Right cardiac atrium (tissue), 5 donors: ENCODE measurements around the gene USH2A. TPM values are rescaled to one million over a fixed set of nuclear protein-coding genes. Genes with fewer than 3 reads are reported as not detected.

Experiments
- ATAC-seq, 2 donors: fragments of 200-7000 bp; cut with Tn5 transposase; one replicate each; pipeline versions ENCODE4 v1.8.0 to v1.9.1; 2020; ENCODE audit warnings: moderate library complexity in 2 of 2, mild to moderate bottlenecking in 1 of 2
- DNase-seq, 3 donors: peaks; one replicate each; pipeline ENCODE4 v3.0.0-alpha.2; 2020
- H3K27ac ChIP-seq: one replicate; pipeline ENCODE4 v1.5.1; 2013; ENCODE audit warnings: mild to moderate bottlenecking, low read length, control low read depth, moderate library complexity
- H3K27me3 ChIP-seq: one replicate; pipeline ENCODE4 v1.6.1; 2013; ENCODE audit not compliant: control insufficient read depth, insufficient read depth
- H3K4me1 ChIP-seq: one replicate; pipeline ENCODE4 v1.6.1; 2013; ENCODE audit warnings: low read length; ENCODE audit not compliant: control insufficient read depth, insufficient read depth
- H3K4me3 ChIP-seq: one replicate; pipeline ENCODE4 v1.5.1; 2013; ENCODE audit warnings: low read length, control low read depth
- H3K9me3 ChIP-seq: one replicate; pipeline ENCODE4 v1.6.1; 2013; ENCODE audit warnings: low read length; ENCODE audit not compliant: control insufficient read depth
- WGBS: extraction: QIAGEN DNeasy Blood & Tissue Kit; methylation state at CpG from one replicate; pipeline ENCODE4 v1.1.7; 2013; 5-methylcytosine and 5-hydroxymethylcytosine counted together
- intact Hi-C, 4 donors: fragments of 100-400 bp; cut with DNase I; formaldehyde crosslinking; loops; one replicate each; pipeline versions ENCODE4 v1.11.0 to v1.14.0; 2022 to 2023
- polyA plus RNA-seq: library from polyadenylated mRNA; stranded (reverse); fragments of 200-250 nt; gene quantifications from one replicate; pipeline ENCODE4 v1.2.3, GENCODE V29; 2013
- total RNA-seq, 4 donors: library from RNA; stranded (reverse); fragmentation: NEBNext Ultra II Directional; extraction: Animal tissue kit (Norgen Biotek cat#: 25700); gene quantifications; one replicate each; pipeline ENCODE4 v1.2.1, GENCODE V29; 2021
- donor health status: healthy with polysubstance abuse.
- donor health status: DM: no; HTN: yes; CAD: no.
- donor health status: DM: no; HTN: no; CAD: no.
- donor health status: DM: no; HTN: yes; CAD: no; lungs with severe emphysema.
- donor health status: DM: yes; HTN: yes; CAD: no.

Gene USH2A
- total and polyA plus RNA-seq, 5 donors, result 0.29 to 4.8 (median 3.5) TPM

- DNase-seq, result peak in 1 of 3 donors; percentile 11
- peak in 1 of 2 donors; percentile 56 for ATAC-seq
- H3K27me3 ChIP-seq, result no peaks in the 10 kb centered on the region
- no peak overlapping the region for H3K27ac ChIP-seq
- intact Hi-C loops, result no loop called here
- WGBS, result 68% methylated on average over 3 of the region's 3 CpGs
- no peaks in the 10 kb centered on the region for H3K4me1 ChIP-seq
- no peak overlapping the region for H3K4me3 ChIP-seq
- H3K9me3 ChIP-seq, result no peaks in the 10 kb centered on the region
These were observed 347.9 kb downstream of the USH2A start for GRCh38 chr1:216075339-216075738.

- 77% methylated on average over 8 of the region's 8 CpGs for WGBS
- Histone ChIP-seq H3K27ac (no peak overlapping the region), H3K4me1 (no peaks in the 10 kb centered on the region), H3K9me3 (no peaks in the 10 kb centered on the region), H3K4me3 (no peak overlapping the region), H3K27me3 (no peaks in the 10 kb centered on the region)
- intact Hi-C loops, result no loop called here
- DNase-seq (no peak), ATAC-seq (no peak)
These were observed 349.3 kb downstream of the USH2A start for GRCh38 chr1:216073793-216074595.

- ATAC-seq (no peak), DNase-seq (no peak)
- no peak overlapping the region for H3K4me3 ChIP-seq
- H3K4me1 ChIP-seq, result no peaks in the 10 kb centered on the region
- H3K27ac ChIP-seq, result no peak overlapping the region
- intact Hi-C loops, result no loop called here
- no peaks in the 10 kb centered on the region for H3K27me3 ChIP-seq
- H3K9me3 ChIP-seq, result no peaks in the 10 kb centered on the region
- 78% methylated on average over 3 of the region's 3 CpGs for WGBS
These were observed 352.0 kb downstream of the USH2A start for GRCh38 chr1:216071262-216071661.

GRCh38 chr1:216064643-216065042 is 358.6 kb downstream of the USH2A start:
- H3K27ac ChIP-seq, result no peak overlapping the region
- H3K9me3 ChIP-seq, result no peaks in the 10 kb centered on the region
- H3K4me3 ChIP-seq, result no peak overlapping the region
- DNase-seq, result no peak
- no peak for ATAC-seq
- H3K4me1 ChIP-seq, result no peaks in the 10 kb centered on the region
- intact Hi-C loops, result no loop called here
- no peaks in the 10 kb centered on the region for H3K27me3 ChIP-seq

GRCh38 chr1:216057947-216058346 is 365.3 kb downstream of the USH2A start:
- intact Hi-C loops, result no loop called here
- WGBS, result 95% methylated on average over 4 of the region's 4 CpGs

GRCh38 chr1:216057063-216057462 is 366.2 kb downstream of the USH2A start:
- H3K4me3 ChIP-seq, result no peak overlapping the region
- 10% methylated on average over 1 of the region's 1 CpG for WGBS
- H3K27ac ChIP-seq, result no peak overlapping the region
- no peaks in the 10 kb centered on the region for H3K9me3 ChIP-seq
- H3K4me1 ChIP-seq, result no peaks in the 10 kb centered on the region
- intact Hi-C loops, result no loop called here
- DNase-seq (no peak), ATAC-seq (no peak)
- no peaks in the 10 kb centered on the region for H3K27me3 ChIP-seq

More at GRCh38 chr1:216057947-216058346, 365.3 kb downstream of the USH2A start:
- DNase-seq, result no peak
- Histone ChIP-seq H3K9me3 (no peaks in the 10 kb centered on the region), H3K4me1 (no peaks in the 10 kb centered on the region), H3K27ac (no peak overlapping the region), H3K4me3 (no peak overlapping the region), H3K27me3 (no peaks in the 10 kb centered on the region)
- ATAC-seq, result no peak

GRCh38 chr1:216055004-216055403 is 368.2 kb downstream of the USH2A start:
- no peak overlapping the region for H3K4me3 ChIP-seq
- H3K4me1 ChIP-seq, result no peaks in the 10 kb centered on the region
- no peak overlapping the region for H3K27ac ChIP-seq
- ATAC-seq (no peak), DNase-seq (no peak)
- no peaks in the 10 kb centered on the region for H3K9me3 ChIP-seq
- no peaks in the 10 kb centered on the region for H3K27me3 ChIP-seq
- 40% methylated on average over 1 of the region's 1 CpG for WGBS
- intact Hi-C loops, result no loop called here

GRCh38 chr1:216054600-216054999 is 368.6 kb downstream of the USH2A start:
- WGBS, result 36% methylated on average over 7 of the region's 7 CpGs
- Histone ChIP-seq H3K4me1 (no peaks in the 10 kb centered on the region), H3K27ac (no peak overlapping the region), H3K9me3 (no peaks in the 10 kb centered on the region), H3K27me3 (no peaks in the 10 kb centered on the region), H3K4me3 (peak overlapping the region; percentile 20)
- DNase-seq (no peak), ATAC-seq (no peak)
- intact Hi-C loops, result no loop called here

GRCh38 chr1:216051071-216051470 is 372.2 kb downstream of the USH2A start:
- no peaks in the 10 kb centered on the region for H3K27me3 ChIP-seq
- no peaks in the 10 kb centered on the region for H3K9me3 ChIP-seq
- no peak overlapping the region for H3K4me3 ChIP-seq
- H3K4me1 ChIP-seq, result no peaks in the 10 kb centered on the region
- DNase-seq, result no peak
- intact Hi-C loops, result no loop called here
- H3K27ac ChIP-seq, result no peak overlapping the region
- no peak for ATAC-seq
- WGBS, result 74% methylated on average over 3 of the region's 3 CpGs

GRCh38 chr1:216049741-216050430 is 373.4 kb downstream of the USH2A start:
- 75% methylated on average over 9 of the region's 9 CpGs for WGBS
- intact Hi-C loops, result no loop called here
- no peaks in the 10 kb centered on the region for H3K27me3 ChIP-seq
- DNase-seq (no peak), ATAC-seq (no peak)
- no peak overlapping the region for H3K4me3 ChIP-seq
- H3K4me1 ChIP-seq, result no peaks in the 10 kb centered on the region
- H3K9me3 ChIP-seq, result no peaks in the 10 kb centered on the region
- no peak overlapping the region for H3K27ac ChIP-seq

- ATAC-seq, result no peak
These were observed 375.3 kb downstream of the USH2A start for GRCh38 chr1:216047811-216048572.

More at GRCh38 chr1:216047811-216048572, 375.3 kb downstream of the USH2A start:
- Histone ChIP-seq H3K27me3 (no peaks in the 10 kb centered on the region), H3K4me1 (no peaks in the 10 kb centered on the region), H3K9me3 (no peaks in the 10 kb centered on the region), H3K4me3 (no peak overlapping the region), H3K27ac (no peak overlapping the region)
- 68% methylated on average over 3 of the region's 3 CpGs for WGBS
- intact Hi-C loops, result no loop called here
- no peak for DNase-seq
